IPS DF 6.9 (cell line): ENCODE results near the gene ARL5A.

Experiments
- DNase-seq: peaks from one replicate; pipeline ENCODE4 v3.0.0-alpha.2; 2013; ENCODE audit warnings: low read depth, low spot score
- H3K27ac ChIP-seq: one replicate; pipeline ENCODE4 v1.5.1; 2013; ENCODE audit warnings: low read length, control low read depth
- H3K27me3 ChIP-seq: 2 replicates; pipeline ENCODE4 v1.6.1; 2013; ENCODE audit warnings: mild to moderate bottlenecking, low read length; ENCODE audit not compliant: control insufficient read depth, insufficient read depth
- H3K36me3 ChIP-seq: 2 replicates; pipeline ENCODE4 v1.6.1; 2013; ENCODE audit warnings: low read length; ENCODE audit not compliant: control insufficient read depth, insufficient read depth
- H3K4me1 ChIP-seq: 2 replicates; pipeline ENCODE4 v1.6.1; 2013; ENCODE audit warnings: low read length; ENCODE audit not compliant: control insufficient read depth, insufficient read depth
- H3K4me3 ChIP-seq: 2 replicates; pipeline ENCODE4 v1.5.1; 2013; ENCODE audit warnings: mild to moderate bottlenecking, low read length
- H3K9me3 ChIP-seq: 2 replicates; pipeline ENCODE4 v1.6.1; 2013; ENCODE audit warnings: low read length, inconsistent platforms; ENCODE audit not compliant: control insufficient read depth, insufficient read depth
- WGBS: extraction: QIAGEN DNeasy Blood & Tissue Kit; methylation state at CpG from one replicate; pipeline ENCODE4 v1.1.7; 2013; ENCODE audit warnings: mixed read lengths, missing lambda C conversion rate; ENCODE audit not compliant: insufficient read length, insufficient coverage; 5-methylcytosine and 5-hydroxymethylcytosine counted together

ARL5A gene

DNA sequence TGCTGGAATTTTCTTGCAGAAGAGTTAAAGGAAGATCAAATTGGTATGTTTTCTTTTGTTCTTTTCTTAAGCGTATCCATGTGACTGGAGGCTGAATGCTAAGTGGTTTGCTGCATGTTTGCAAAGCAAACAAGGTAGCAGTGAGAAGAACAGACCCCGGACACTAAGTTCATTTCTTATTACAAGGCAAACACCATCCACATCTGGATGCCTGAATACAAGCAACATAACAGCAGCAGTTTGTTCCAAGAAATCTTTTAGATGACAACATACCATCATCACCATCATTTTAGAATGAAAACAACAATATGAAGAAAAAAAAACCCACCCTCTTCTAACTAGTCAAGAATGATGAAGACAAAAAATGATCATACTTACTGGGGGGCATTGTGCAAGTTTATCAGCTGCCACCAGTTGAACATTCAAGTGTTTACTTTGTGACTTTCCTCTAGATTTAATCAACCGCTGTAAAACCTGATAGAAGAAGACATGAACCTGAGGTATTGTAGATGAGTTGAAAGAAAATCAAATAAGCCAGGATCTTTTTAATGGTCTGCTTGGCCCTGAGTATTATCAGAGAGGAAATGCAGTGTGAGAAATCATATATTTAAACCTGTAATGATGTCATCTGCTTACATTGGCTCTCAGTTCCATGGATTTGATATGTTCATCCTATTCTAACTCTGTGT lies 25.0 kb upstream of the ARL5A start:
- WGBS = no CpG with 5 or more reads among the region's 3 CpGs
- no peak for DNase-seq
- no peak overlapping the region for H3K4me3 ChIP-seq
- H3K27ac ChIP-seq = no peak overlapping the region
- no peaks in the 10 kb centered on the region for H3K4me1 ChIP-seq
- no peaks in the 10 kb centered on the region for H3K36me3 ChIP-seq
- no peaks in the 10 kb centered on the region for H3K9me3 ChIP-seq
- H3K27me3 ChIP-seq = no peaks in the 10 kb centered on the region

DNA sequence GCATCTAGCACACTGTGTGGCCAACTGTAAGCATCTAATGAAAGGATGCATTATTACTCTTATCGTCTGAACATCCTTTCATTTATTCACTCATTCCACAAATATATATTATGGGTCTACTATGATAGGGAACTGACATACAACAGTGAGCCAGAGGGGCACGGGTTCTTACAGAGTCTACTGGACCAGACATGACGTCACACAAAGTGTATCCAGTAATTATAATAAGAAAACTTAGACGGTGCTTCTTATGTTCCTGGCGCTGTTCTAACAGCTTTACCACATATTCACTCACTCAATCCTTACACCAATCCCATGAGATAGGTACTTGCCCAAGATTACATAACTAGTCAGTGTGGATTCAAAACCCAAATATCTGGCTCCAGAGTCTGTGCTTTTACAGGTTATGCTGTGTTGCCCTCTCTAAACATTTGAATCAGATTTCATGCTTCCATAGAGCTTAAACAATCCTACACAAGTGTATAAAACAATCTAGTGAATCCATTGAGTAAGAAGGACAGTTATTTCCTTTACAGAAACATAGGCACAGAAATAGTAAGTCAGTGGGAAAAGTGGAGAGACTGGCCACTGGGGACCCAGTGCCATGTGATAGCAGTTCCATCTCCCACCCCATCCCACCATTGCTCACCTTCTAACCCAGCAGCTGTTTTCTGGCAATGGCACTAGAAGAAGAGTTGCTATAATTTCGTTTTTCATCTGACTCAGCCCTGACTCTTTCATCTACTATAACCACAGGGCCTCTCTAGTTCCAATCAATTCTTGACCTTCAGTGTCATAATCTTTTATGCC lies 24.2 kb upstream of the ARL5A start:
- H3K4me1 ChIP-seq = no peaks in the 10 kb centered on the region
- H3K27me3 ChIP-seq = no peaks in the 10 kb centered on the region
- H3K36me3 ChIP-seq = no peaks in the 10 kb centered on the region
- H3K4me3 ChIP-seq = no peak overlapping the region
- no CpG with 5 or more reads among the region's 6 CpGs for WGBS
- DNase-seq = no peak
- no peaks in the 10 kb centered on the region for H3K9me3 ChIP-seq
- no peak overlapping the region for H3K27ac ChIP-seq

DNA sequence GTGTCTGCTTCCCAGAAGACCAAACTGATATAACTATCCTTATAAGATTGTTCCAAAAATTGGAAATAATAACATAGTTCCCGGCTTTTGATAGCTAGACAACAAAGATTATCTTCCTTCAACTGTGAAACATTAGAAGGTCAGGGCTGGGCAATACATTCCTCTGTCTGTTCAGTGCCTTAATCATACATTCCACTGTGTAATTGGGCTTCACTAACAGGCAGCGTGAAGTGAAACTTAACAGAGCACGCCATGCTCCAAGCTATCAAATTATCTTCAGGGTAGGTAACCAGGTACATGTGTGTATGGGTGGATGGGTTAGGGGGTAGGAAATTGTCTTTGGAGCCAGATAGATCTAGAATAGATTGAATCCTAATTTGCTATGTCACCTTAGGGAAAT lies 23.5 kb upstream of the ARL5A start:
- DNase-seq = no peak

DNA sequence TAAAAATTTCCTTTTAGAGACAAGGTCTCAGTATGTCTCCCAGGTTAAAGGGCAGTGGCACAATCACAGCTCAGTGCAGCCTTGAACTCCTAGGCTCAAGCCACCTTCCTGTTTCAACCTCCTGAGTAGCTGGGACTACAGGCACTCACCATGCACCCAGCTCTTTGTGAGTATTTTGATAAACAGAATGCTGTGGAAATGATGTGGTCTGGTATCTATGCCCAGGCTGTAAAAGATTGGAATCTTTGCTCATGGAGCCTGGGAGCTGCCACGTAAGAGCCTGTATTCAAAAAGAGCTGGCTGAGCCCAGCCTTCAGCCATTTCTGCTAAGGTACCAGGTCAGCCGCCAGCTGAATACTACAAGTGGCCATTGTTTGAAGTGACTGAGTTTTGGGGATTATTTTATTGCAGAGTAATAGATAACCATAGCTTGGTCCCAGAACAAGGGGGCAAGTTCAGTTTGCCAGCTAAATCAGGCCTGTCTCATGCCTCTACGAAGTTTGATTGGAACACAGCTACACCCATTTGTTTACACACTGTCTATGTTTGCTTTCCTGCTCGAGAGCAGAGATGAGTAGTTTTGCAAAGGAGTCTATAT lies 21.3 kb upstream of the ARL5A start:
- no peak for DNase-seq
- Histone ChIP-seq H3K27ac (no peak overlapping the region), H3K4me3 (no peak overlapping the region), H3K27me3 (no peaks in the 10 kb centered on the region), H3K4me1 (no peaks in the 10 kb centered on the region), H3K9me3 (no peaks in the 10 kb centered on the region), H3K36me3 (no peaks in the 10 kb centered on the region)
- WGBS = no CpG with 5 or more reads among the region's 4 CpGs

More for the DNA sequence above, 23.5 kb upstream of the ARL5A start:
- no peak overlapping the region for H3K4me3 ChIP-seq
- no peaks in the 10 kb centered on the region for H3K4me1 ChIP-seq
- WGBS = no CpG with 5 or more reads among the region's 3 CpGs
- no peaks in the 10 kb centered on the region for H3K36me3 ChIP-seq
- H3K9me3 ChIP-seq = no peaks in the 10 kb centered on the region
- no peak overlapping the region for H3K27ac ChIP-seq
- H3K27me3 ChIP-seq = no peaks in the 10 kb centered on the region

DNA sequence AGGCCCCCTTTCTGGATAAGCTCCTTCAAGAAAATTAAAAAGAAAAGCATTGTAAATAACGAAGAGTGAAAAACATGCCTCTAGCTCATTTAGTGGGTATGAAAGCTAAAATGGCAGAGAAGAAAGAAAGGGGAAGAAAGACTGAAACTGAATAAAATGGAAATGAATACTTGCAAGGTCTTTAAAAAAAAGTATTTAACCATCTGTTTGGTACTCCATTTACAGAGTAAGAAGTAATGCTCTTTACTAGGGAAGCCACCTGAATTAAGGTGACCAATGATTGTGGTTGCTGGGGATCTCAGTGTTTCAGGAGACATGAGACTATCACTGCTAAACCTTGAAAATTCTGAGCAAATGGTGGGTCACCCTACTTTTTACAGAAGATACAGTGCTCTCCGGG lies 17.7 kb upstream of the ARL5A start:
- no CpG with 5 or more reads among the region's 2 CpGs for WGBS
- DNase-seq = no peak

DNA sequence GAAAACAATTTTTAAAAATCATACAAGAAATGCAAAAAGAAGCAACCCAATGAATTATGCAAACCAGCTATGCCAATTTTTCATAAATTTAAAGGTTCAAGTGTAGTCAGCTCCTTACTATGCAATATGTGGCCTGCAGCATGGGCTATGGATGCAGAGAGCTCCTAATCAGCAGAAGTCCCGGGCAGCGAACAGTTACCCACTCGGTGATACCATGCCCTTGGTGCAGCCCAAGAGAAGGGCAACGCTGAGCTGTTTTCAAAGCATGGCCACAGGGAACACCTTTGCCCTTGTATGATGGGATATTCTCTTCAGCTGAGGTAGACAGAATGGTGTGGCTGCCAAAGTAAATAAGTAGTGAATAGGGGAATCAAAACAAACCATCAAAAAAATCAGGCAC lies 17.3 kb upstream of the ARL5A start:
- Histone ChIP-seq H3K27me3 (no peaks in the 10 kb centered on the region), H3K27ac (no peak overlapping the region), H3K36me3 (no peaks in the 10 kb centered on the region), H3K4me3 (no peak overlapping the region), H3K4me1 (no peaks in the 10 kb centered on the region), H3K9me3 (no peaks in the 10 kb centered on the region)
- no CpG with 5 or more reads among the region's 4 CpGs for WGBS
- no peak for DNase-seq

More for the DNA sequence above, 17.7 kb upstream of the ARL5A start:
- no peaks in the 10 kb centered on the region for H3K27me3 ChIP-seq
- no peak overlapping the region for H3K4me3 ChIP-seq
- no peaks in the 10 kb centered on the region for H3K4me1 ChIP-seq
- H3K27ac ChIP-seq = no peak overlapping the region
- no peaks in the 10 kb centered on the region for H3K36me3 ChIP-seq
- no peaks in the 10 kb centered on the region for H3K9me3 ChIP-seq

DNA sequence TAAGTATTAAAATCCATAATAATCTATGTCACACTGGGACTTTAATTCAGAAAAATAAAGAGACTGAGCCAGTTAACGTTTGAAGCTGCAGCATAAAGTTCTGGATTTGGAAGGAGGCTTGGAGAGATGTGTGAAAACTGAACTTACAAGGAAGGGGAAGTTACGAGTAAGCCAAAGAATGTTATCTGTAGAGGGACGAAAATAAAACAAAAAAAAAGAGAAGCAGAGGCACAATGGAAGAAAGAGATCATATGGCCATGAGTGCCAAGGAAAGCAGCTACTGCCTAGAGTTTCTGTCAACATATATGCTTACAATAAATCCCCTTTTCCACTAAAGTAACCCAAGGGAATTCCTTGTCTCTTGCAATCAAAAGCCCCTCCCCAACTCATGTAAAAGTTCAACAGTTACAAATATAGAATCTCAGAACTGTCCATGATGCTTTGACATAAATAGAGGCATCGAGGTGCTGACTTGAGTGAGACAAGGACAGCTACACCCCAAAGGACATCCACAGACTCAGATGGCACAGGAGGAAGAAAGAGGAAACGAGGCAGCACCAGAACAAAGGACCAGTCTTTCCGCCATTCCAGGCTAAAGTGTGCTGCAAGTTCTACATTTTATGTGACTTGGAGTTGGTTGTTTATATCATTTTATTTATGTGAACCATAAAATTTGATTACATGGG lies 16.1 kb upstream of the ARL5A start:
- no peak for DNase-seq
- no peaks in the 10 kb centered on the region for H3K4me1 ChIP-seq
- H3K27ac ChIP-seq = no peak overlapping the region
- no peaks in the 10 kb centered on the region for H3K9me3 ChIP-seq
- H3K36me3 ChIP-seq = no peaks in the 10 kb centered on the region
- no CpG with 5 or more reads among the region's 6 CpGs for WGBS
- no peak overlapping the region for H3K4me3 ChIP-seq
- no peaks in the 10 kb centered on the region for H3K27me3 ChIP-seq

DNA sequence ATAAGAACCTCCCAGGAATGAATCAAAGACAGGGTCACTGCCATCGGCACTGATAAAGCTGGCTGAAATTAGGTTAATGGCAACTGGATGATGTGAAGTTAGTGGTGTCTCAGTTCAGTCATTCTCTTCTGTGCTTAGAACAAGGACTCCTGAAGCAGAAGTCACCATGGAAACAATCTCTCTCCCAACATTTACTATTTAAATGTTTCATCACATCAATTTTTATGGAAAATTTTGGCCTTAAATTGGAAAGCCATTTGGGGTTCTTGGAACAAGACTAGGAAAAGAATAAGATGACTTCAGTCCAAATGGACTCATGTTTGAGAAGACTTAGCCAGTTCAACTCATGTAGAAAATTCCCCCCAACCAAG lies 15.5 kb upstream of the ARL5A start:
- DNase-seq = no peak
- Histone ChIP-seq H3K27ac (no peak overlapping the region), H3K27me3 (no peaks in the 10 kb centered on the region), H3K36me3 (no peaks in the 10 kb centered on the region), H3K4me1 (no peaks in the 10 kb centered on the region), H3K9me3 (no peaks in the 10 kb centered on the region), H3K4me3 (no peak overlapping the region)
- no CpG with 5 or more reads among the region's 1 CpG for WGBS

DNA sequence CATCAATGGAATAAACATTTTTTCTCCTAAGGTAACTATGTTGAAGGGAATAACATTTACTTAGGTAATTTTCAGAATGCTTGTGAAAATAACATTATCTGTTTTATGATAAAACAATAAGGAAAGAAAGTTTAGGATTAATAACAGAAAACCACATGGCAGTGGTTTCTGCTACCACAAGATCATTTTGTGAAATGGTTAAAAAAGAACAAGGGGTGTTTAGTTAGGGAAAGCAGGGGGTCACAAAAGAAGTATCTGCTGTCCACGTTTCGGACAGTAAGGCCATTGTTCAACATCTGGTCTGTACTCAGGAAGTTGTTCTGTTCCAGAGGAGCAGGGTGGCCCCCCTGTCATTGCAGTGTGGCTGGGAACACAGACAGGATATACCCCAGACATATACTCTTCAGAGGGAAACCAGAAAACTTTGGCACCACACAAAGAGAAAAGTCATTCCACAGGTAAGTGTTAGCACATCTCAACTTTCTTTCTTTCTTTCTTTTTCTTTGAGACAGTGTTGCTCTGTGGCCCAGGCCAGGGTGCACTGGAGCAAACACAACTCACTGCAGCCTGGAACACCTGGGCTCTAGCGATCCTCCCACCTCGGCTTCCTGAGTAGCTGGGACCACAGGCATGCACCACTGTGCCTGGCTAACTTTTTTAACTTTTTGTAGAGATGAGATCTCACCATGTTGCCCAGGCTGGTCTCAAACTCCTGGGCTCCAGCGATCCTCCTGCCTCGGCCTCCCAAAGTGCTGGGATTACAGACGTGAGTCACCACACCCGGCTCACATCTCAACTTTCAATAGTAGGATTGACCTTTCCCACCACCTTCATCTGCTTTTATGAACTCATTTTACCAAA lies 14.8 kb upstream of the ARL5A start:
- Histone ChIP-seq H3K27ac (no peak overlapping the region), H3K36me3 (no peaks in the 10 kb centered on the region), H3K9me3 (no peaks in the 10 kb centered on the region), H3K27me3 (no peaks in the 10 kb centered on the region), H3K4me3 (no peak overlapping the region), H3K4me1 (no peaks in the 10 kb centered on the region)
- no CpG with 5 or more reads among the region's 8 CpGs for WGBS
- no peak for DNase-seq

DNA sequence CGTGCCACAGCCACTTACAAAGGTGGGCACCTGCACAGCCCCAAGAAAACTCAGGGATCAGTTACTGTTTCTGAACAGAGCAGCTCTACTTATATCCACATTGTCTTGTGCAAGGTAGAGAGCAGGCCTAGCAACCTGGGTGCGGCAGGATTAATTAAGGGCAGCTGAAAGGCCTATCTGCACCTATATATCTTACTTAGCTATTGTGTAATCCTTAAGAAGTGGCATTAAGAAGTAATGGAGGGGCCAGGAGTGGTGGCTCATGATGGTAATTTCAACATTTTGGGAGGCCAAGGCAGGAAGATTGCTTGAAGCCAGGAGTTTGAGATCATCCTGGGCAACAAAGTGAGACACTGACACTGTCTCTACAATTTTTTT lies 12.8 kb upstream of the ARL5A start:
- Histone ChIP-seq H3K4me1 (no peaks in the 10 kb centered on the region), H3K27me3 (no peaks in the 10 kb centered on the region), H3K9me3 (no peaks in the 10 kb centered on the region), H3K27ac (no peak overlapping the region), H3K4me3 (no peak overlapping the region), H3K36me3 (no peaks in the 10 kb centered on the region)
- no peak for DNase-seq
- WGBS = no CpG with 5 or more reads among the region's 2 CpGs
